Endothelial cell of umbilical vein (primary cell): ENCODE results near the gene ZC3H18. TPM values are rescaled to one million over a fixed set of nuclear protein-coding genes. Genes with fewer than 3 reads are reported as not detected.

Experiments
- BruUV-seq: library from RNA; stranded (reverse); fragments of 400-500 nt; replicated peaks from 2 replicates; lab custom pipeline; 2021; lab: Mats Ljungman, UMichigan
- CTCF ChIA-PET: fragments of 300-600, 350-600 bp; sonication (Branson Sonifier 250); formaldehyde crosslinking; loops from one replicate; lab custom pipeline; 2021; ENCODE audit warnings: antibody characterized with exemption, inconsistent platforms; lab: Charles Lee
- POLR2A ChIA-PET: fragments of 300-600, 350-600 bp; sonication (Branson Sonifier 250); formaldehyde crosslinking; loops from one replicate; lab custom pipeline; 2021; ENCODE audit warnings: antibody characterized with exemption, inconsistent platforms; lab: Charles Lee
- DNase-seq: peaks from one replicate; pipeline ENCODE4 v3.0.0-alpha.2; 2011; ENCODE audit warnings: low read depth, low spot score
- FAIRE-seq: peaks from 2 replicates; lab custom pipeline; 2011; peaks lifted over from hg19 to GRCh38; lab: Jason Lieb, UNC
- H2AFZ ChIP-seq: 2 replicates; pipeline ENCODE4 v1.6.0; 2012; ENCODE audit warnings: low read depth, low read length, control low read depth, inconsistent platforms
- H3K27ac ChIP-seq: 2 replicates; pipeline ENCODE4 v1.5.1; 2011; ENCODE audit warnings: low read depth, mild to moderate bottlenecking, control low read depth, low read length, moderate library complexity; ENCODE audit not compliant: insufficient read depth
- H3K27me3 ChIP-seq, 2 experiments: 2 replicates each; pipeline versions ENCODE4 v1.6.0 to v1.6.1; 2011; ENCODE audit warnings: low read length in 2 of 2, mixed read lengths in 1 of 2; ENCODE audit not compliant: control insufficient read depth in 2 of 2, insufficient read depth in 2 of 2
- H3K36me3 ChIP-seq, 2 experiments: 2 replicates in 1 of 2; 3 replicates in 1 of 2; pipeline ENCODE4 v1.5.1; 2011; ENCODE audit warnings: low read length in 2 of 2, mild to moderate bottlenecking in 1 of 2, moderate library complexity in 1 of 2; ENCODE audit not compliant: control insufficient read depth in 2 of 2, insufficient read depth in 2 of 2; ENCODE audit errors: extremely low read depth in 1 of 2
- H3K4me1 ChIP-seq: 3 replicates; pipeline ENCODE4 v1.5.1; 2011; ENCODE audit warnings: mild to moderate bottlenecking, low read length; ENCODE audit not compliant: control insufficient read depth, insufficient read depth; ENCODE audit errors: extremely low read depth
- H3K4me2 ChIP-seq: 2 replicates; pipeline ENCODE4 v1.6.1; 2011; ENCODE audit warnings: low read length, control low read depth, mixed read lengths; ENCODE audit not compliant: insufficient read depth
- H3K4me3 ChIP-seq, 3 experiments: fragments of 200-600 bp in 1 of 3; sonication (generic), shearing (Covaris generic) in 1 of 3; replicated peaks in 1 of 3; 2 replicates each; pipeline ENCODE4 v1.5.1; 2011 to 2016; ENCODE audit warnings: control low read depth in 3 of 3, low read length in 3 of 3, mild to moderate bottlenecking in 2 of 3, inconsistent platforms in 1 of 3, low read depth in 1 of 3, moderate library complexity in 1 of 3; ENCODE audit not compliant: insufficient read depth in 1 of 3
- H3K79me2 ChIP-seq: 2 replicates; pipeline ENCODE4 v1.6.0; 2012; ENCODE audit warnings: low read length, inconsistent platforms; ENCODE audit not compliant: control insufficient read depth, insufficient read depth
- H3K9ac ChIP-seq: replicated peaks from 2 replicates; pipeline ENCODE3; 2011; ENCODE audit warnings: low read length, control low read depth; ENCODE audit not compliant: insufficient read depth; ENCODE audit errors: extremely low read depth
- H3K9me1 ChIP-seq: replicated peaks from 3 replicates; pipeline ENCODE4 v1.6.0; 2011; ENCODE audit warnings: mild to moderate bottlenecking, low read length; ENCODE audit not compliant: control insufficient read depth, insufficient read depth; ENCODE audit errors: extremely low read depth
- H3K9me3 ChIP-seq: replicated peaks from 2 replicates; pipeline ENCODE4 v1.5.1; 2012; ENCODE audit warnings: low read length, inconsistent platforms; ENCODE audit not compliant: control insufficient read depth, insufficient read depth
- H4K20me1 ChIP-seq: replicated peaks from 2 replicates; pipeline ENCODE3; 2011; ENCODE audit warnings: mild to moderate bottlenecking, low read length; ENCODE audit not compliant: control insufficient read depth, insufficient read depth; ENCODE audit errors: extremely low read depth
- EZH2 ChIP-seq: IDR thresholded peaks from 2 replicates; pipeline ENCODE4 v1.6.1; 2012; ENCODE audit warnings: borderline replicate concordance, low read depth, mild to moderate bottlenecking, moderate library complexity, low read length, inconsistent platforms; ENCODE audit not compliant: severe bottlenecking
- FOS ChIP-seq: IDR thresholded peaks from 2 replicates; pipeline ENCODE4 v1.6.1; 2011; ENCODE audit warnings: mild to moderate bottlenecking, low read length, moderate library complexity, borderline replicate concordance; ENCODE audit not compliant: insufficient read depth
- GATA2 ChIP-seq: IDR thresholded peaks from 2 replicates; pipeline ENCODE4 v1.7.0; 2011; ENCODE audit warnings: low read depth, mild to moderate bottlenecking, moderate library complexity, mixed read lengths, low read length; ENCODE audit not compliant: insufficient read length, insufficient read depth
- JUN ChIP-seq: IDR thresholded peaks from 2 replicates; pipeline ENCODE4 v1.6.1; 2011; ENCODE audit warnings: borderline replicate concordance, low read depth; ENCODE audit not compliant: insufficient read length, insufficient read depth
- MAX ChIP-seq: IDR thresholded peaks from 2 replicates; pipeline ENCODE4 v1.6.1; 2011; ENCODE audit not compliant: insufficient read depth, insufficient read length
- MYC ChIP-seq: IDR thresholded peaks from one replicate; pipeline ENCODE4 v1.6.1; 2011; ENCODE audit warnings: mild to moderate bottlenecking, low read depth, low read length
- POLR2A ChIP-seq: IDR thresholded peaks from 2 replicates; pipeline ENCODE4 v1.6.1; 2012; ENCODE audit warnings: low read depth, mild to moderate bottlenecking, control low read depth, low read length
- POLR2AphosphoS5 ChIP-seq: IDR thresholded peaks from 2 replicates; pipeline ENCODE4 v1.6.1; 2012; ENCODE audit warnings: low read depth, mild to moderate bottlenecking, control low read depth, low read length, moderate library complexity; ENCODE audit not compliant: insufficient read depth
- dilution Hi-C: fragments of 300-500 bp; cut with MboI; formaldehyde crosslinking; loops from one replicate; pipeline ENCODE4 v1.15.0; 2019; ENCODE audit warnings: low sequenced_read_pairs; ENCODE audit not compliant: extremely low pct_ligation_motif_present
- intact Hi-C: fragments of 100-400 bp; cut with micrococcal nuclease; formaldehyde crosslinking; loops from one replicate; pipeline ENCODE4 v1.10.0; 2022
- polyA plus RNA-seq, 4 experiments: library from polyadenylated mRNA; depleted of rRNA in 3 of 4; stranded (reverse) in 3 of 4; unstranded in 1 of 4; fragments of >200 nt; gene quantifications; 2 replicates each; pipeline versions ENCODE4 v1.2.1 to v1.2.3, GENCODE V29; 2011 to 2012; ENCODE audit warnings: missing spikeins in 1 of 4
- total RNA-seq: library from RNA; stranded (reverse); gene quantifications from 2 replicates; pipeline ENCODE4 v1.2.3, GENCODE V29; 2021
- TF ChIP-seq, protein P1 (sequence below), 2 donors: IDR thresholded peaks; 1 replicate in 1 of 2; 2 replicates in 1 of 2; pipeline ENCODE4 v1.5.1; 2011; ENCODE audit warnings: low read length in 2 of 2, mild to moderate bottlenecking in 2 of 2, moderate library complexity in 2 of 2, control low read depth in 1 of 2, inconsistent platforms in 1 of 2, low read depth in 1 of 2; ENCODE audit not compliant: insufficient read depth in 1 of 2; ENCODE audit errors: extremely low read depth in 1 of 2

The ZC3H18 gene
- total and polyA plus RNA-seq, 2 donors (not counting 3 experiments of a cell fraction or from before 2014, with no cell fraction given): 12.1 to 52.8 TPM

DNA sequence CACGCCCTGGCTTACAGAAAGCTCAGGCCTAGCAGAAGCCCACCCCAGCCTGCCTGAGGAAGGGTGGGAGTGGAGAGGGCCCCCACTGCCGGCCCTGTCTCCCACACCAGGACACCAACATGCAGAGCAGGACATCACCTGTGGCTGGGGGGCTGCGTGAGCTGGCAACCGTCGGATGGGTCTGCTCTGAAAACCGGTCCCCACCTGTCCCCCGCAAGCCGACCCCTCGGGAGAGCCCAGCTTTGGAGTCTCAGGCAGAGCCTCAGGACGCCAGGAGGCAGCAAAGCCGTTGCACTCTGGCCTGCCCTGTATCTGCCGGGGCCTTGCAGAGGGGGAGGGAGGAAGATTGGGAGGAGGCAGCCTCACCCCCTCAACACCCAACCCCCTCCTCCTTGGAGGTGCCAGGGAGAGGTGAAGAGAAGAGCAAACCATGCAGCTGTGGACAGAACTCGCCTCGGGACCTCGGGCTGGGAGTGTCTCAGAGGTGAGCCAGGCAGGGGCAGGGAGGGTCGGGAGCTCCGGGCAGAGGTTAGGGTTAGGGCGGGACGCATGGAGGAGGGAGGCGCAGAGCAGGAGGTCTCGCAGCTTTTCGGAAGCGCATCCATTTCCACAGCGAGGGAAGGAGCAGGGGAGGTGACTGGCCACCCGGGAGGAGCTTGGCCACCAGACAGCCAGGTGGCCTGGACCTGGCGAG lies 30.4 kb upstream of the ZC3H18 start:
- intact Hi-C loops: no loop called here
- CTCF ChIA-PET: interaction anchor here (1.3 kb wide), 1 partner anchor 19 kb away, joined by 4 read pairs; no protein-coding TSS in a partner anchor
- Histone ChIP-seq H3K4me3 (no peak overlapping the region), H2AFZ (no peak overlapping the region), H3K79me2 (no peaks in the 10 kb centered on the region), H3K27ac (no peak overlapping the region), H3K4me2 (no peak overlapping the region), H4K20me1 (no peaks in the 10 kb centered on the region), H3K4me1 (no peaks in the 10 kb centered on the region), H3K9ac (no peak overlapping the region), H3K36me3 (no peaks in the 10 kb centered on the region), H3K9me1 (no peaks in the 10 kb centered on the region), H3K27me3 (peaks cover 2 to 11% of the 10 kb centered on the region in 2 experiments), H3K9me3 (peaks cover 3% of the 10 kb centered on the region)
- BruUV-seq: no TSS peak
- dilution Hi-C loops: no loop called here
- TF ChIP-seq, protein P1, sequence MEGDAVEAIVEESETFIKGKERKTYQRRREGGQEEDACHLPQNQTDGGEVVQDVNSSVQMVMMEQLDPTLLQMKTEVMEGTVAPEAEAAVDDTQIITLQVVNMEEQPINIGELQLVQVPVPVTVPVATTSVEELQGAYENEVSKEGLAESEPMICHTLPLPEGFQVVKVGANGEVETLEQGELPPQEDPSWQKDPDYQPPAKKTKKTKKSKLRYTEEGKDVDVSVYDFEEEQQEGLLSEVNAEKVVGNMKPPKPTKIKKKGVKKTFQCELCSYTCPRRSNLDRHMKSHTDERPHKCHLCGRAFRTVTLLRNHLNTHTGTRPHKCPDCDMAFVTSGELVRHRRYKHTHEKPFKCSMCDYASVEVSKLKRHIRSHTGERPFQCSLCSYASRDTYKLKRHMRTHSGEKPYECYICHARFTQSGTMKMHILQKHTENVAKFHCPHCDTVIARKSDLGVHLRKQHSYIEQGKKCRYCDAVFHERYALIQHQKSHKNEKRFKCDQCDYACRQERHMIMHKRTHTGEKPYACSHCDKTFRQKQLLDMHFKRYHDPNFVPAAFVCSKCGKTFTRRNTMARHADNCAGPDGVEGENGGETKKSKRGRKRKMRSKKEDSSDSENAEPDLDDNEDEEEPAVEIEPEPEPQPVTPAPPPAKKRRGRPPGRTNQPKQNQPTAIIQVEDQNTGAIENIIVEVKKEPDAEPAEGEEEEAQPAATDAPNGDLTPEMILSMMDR (IDR thresholded peaks at IDR 0.05; ENCODE audit: extremely low read depth in 1 of 2, insufficient read depth in 1 of 2, low read depth in 1 of 2, low read length in 2 of 2): no peak
- no peak for TF ChIP-seq GATA2
- TF ChIP-seq POLR2AphosphoS5: no peak
- no peak for TF ChIP-seq POLR2A
- no peak for TF ChIP-seq MAX
- TF ChIP-seq JUN: no peak
- TF ChIP-seq EZH2: no peak
- no peak for TF ChIP-seq MYC
- TF ChIP-seq FOS: no peak
- no peak for DNase-seq
- POLR2A ChIA-PET: no interaction called here
- no peak for FAIRE-seq
